Kidney tubule cell (primary cell): ENCODE results near the gene RASGRF2.

Experiments
- DNase-seq: peaks from one replicate; pipeline ENCODE4 v3.0.0-alpha.2; 2018; ENCODE audit warnings: low spot score

The RASGRF2 gene

GRCh38 chr5:81134566-81134965 lies 174.4 kb downstream of the RASGRF2 start:
- DNase-seq = no peak

DNA sequence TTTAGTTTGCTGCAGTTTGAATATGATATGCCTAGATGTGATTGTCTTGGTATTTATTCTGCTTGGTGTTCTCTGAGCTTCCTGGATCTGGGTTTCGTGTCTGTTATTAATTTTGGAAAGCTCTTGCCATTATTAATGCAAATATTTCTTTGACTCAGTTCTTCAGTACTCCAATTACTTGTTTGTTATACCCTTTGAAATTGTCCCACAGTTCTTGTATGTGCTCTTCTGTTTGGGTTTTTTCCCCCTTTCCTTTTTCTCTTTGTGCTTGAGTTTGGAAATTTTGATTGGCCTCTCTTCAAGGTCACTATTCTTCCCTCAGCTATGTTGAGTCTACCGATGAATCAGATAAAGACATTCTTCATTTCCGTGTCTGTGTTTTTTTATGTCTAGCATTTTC lies 176.4 kb downstream of the RASGRF2 start:
- DNase-seq = no peak

DNA sequence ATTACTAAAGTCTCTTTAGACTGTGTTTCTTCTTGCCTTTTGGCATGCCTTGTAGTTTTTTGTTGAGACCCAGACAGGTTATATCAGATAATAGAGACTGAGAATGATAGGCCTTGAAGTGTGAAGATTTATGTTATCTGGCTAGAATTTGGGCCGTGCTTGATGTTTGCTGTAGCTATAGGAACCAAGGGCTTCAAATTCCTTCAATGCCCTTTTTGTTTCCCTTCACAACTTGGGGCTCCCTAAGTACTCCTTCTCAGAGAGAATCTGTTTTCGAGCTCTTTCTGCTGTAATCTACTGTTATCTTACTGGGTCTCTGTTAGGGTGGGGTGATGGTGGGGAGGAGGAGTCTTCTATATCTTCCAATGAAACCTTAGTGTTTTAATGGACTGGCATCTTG lies 177.7 kb downstream of the RASGRF2 start:
- no peak for DNase-seq

DNA sequence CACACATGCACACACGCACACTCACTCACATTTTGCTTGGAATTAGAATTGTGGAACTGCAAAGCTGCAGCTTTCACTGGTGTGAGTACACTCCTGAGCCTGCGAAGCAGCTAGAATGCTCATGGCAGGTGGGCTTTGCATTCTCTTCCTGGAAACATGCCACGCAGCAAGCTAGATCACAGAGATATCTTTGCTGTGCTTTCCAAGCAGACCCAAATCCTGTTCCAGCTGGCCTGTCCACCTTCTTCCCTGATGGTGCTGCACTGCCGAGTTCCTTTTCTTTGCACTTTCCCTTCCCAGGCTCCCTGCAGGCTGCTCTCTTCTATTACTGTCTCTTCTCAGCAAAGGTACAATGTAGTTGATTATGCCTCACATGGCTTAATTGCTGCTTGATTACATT lies 180.3 kb downstream of the RASGRF2 start:
- no peak for DNase-seq

GRCh38 chr5:81140943-81141342 lies 180.8 kb downstream of the RASGRF2 start:
- no peak for DNase-seq

DNA sequence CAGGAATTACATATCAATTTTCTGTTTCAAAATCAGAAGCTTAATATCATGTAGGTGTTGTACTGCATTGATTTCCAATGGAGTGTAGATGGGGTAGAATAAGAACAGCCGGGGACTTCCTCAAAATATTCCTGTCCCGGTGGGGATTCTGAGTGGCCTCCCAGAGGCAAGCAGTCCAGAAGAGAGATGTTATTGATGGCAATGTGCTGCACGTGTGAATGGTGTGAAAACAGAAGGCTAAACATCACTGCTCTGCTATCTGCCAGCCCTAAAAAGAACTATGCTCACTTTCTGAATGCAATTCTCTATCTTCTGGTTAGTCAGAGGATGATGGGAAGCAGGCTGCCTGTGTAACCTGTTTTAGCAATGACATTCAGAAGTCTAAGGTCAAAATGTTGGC lies 181.9 kb downstream of the RASGRF2 start:
- no peak for DNase-seq

GRCh38 chr5:81145329-81145935 lies 185.3 kb downstream of the RASGRF2 start:
- no peak for DNase-seq

DNA sequence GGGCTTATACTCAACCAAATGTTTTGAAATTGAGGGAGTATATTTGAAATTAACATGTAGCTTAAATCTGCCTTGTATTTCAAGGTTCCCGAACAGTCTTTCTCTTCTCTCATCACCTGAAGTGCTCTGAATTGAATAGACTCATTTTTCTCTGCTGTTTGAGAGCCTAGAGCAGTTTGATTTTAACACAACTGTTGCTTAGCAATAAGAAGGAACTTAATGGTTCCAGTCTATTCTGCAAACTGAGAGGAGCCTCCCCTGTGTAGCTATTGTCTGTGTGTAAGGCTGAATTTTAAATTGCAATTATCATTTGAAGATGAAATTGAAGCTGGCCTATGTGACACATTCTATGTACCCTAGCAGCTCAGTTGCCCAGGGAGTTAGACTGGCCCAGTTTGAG lies 185.9 kb downstream of the RASGRF2 start:
- no peak for DNase-seq

DNA sequence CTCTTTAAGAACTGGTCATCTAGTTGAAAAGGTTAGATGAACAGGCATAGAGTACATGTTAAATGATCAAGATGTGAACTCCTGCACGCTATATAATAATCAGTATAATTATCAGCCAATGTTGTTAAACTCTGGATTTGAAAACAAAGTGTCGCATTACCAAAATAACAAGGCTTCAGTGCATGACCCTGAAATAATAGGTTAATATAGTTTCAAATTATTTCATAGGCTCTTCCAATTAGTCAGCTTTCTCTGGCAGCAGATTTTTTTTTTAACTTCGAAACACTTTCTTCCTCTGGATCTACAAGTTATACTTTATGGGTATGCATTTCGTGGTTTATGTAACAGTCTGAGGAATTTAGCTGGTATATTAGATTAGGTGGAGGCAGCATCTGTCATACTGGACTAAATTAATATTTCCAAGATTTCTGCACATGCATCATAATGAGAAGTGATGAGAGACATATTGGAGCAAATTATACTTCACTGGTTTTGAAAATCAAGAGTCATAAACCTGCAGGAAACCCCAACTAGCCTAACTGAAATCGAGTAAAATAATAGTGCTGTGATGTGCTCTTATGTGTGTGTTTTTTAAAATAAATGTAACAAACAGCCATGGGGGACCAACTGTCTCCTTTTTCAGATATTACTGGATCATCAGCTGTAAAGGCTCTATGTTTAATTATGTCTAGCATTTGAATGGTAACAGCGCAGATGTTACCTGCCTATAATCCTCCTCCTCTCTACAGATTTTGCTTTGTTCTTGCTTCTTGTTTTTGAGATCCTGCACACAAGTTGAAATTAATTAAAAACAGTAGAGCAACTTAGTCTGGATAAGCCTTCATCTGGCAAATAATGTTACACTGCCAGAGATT lies 187.1 kb downstream of the RASGRF2 start:
- no peak for DNase-seq

DNA sequence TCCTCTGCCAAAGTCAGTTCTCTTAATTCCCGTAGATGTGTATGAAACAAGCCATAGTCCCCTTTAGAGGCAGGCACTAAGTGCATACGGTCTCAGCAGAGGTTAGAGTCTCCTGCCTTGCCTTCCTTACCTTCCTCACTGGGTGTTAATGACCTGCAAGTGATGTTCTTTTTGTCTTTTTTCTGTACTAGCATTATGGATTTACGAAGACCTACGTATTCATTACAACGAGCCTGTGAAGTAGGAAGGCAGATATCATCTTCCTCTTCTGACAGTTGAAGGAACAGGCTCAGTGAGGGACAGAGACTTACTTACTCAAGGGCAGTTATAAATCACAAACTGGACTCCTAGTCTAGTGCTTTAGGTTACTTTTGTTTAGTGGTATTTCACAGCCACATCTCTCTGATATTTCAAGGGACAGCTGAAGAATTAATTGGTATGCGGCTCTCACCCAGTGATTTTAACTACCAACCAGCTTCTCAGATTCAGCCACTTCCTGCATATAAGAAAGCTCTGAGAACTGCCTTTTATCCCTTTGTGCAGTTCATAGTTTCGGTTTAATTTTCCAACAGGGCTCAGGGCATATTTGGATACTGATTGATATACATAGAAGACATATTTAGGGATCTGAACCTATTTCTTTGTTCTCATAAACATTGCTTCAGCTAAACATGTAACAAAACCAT lies 187.9 kb downstream of the RASGRF2 start:
- peak; percentile 4 for DNase-seq

DNA sequence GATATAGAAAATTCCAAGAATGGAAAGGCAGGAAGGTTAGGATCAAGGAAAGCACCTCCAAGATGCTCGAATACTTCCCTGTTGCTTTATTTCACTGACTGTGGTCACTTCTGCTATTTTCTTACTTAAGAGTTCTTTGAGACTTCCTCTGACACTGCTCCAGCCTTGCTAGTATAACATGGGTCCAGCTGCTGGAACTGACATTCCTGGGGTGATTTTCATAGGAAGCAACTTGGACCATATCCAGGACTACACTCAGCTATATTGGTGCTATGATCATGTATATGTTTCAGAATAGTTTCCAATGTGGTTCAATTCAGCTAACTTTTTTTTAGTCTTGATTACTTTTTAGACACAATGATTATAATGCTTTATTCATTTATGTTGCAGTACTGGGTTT lies 191.4 kb downstream of the RASGRF2 start:
- DNase-seq = peak; percentile 42

DNA sequence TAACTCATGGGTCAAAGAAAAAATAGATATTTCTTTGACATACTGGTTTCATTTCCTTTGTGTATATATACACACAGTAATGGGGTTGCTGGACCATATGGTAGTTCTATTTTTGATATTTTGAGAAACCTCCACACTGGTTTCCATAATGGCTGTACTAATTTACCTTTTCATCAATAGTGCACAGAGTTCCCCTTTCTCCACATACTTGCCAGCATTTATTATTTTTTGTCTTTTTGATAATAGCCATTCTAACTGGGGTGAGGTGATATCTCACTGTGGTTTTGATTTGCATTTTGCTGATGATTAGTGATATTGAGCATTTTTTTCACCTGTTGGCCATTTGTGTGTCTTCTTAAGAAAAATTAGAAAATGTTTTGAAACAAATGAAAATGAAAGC lies 194.6 kb downstream of the RASGRF2 start:
- no peak for DNase-seq

DNA sequence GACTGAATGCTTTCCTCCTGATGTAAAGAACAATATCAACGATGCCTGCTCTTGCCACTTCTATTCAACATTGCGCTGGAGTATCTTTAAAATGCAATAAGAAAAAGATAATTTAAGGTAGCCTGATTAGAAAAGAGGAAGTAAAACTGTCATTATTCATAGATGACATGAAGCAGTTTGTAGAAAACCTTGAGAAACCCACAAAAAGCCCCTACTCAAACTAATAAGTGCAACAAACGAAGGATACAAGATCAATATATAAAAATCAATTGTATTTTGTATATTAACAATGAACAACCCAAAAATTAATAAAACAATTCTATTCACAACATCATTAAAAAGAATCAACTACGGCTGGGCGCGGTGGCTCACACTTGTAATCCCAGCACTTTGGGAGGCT lies 196.6 kb downstream of the RASGRF2 start:
- DNase-seq = no peak

DNA sequence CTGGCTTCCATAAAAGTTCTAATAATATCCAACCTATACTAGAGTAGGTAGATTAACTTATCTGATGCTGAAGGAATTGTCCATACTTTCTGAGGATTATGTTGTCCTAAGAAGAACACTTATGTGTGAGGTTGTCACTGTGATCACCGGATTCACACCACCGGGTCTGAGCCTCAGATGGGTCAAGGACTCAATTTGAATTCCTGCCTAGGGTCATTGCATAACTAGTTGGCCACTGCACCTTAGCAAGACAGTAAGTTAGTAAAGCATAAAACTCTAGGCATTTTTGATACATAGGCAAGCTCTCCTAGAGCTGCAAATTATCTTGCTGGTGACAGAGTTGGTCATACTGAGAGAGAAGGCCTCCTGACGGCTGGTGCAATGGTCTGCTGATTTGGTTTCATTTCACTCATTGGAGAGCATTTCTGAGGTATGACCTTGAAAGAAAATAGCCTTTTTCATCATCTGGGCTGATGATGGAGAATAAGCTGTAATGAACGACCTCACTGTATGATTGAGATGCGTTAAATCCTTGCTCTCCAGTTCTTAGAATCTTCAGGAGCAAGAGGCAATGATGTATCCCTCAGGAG lies 200.9 kb downstream of the RASGRF2 start:
- DNase-seq = no peak

DNA sequence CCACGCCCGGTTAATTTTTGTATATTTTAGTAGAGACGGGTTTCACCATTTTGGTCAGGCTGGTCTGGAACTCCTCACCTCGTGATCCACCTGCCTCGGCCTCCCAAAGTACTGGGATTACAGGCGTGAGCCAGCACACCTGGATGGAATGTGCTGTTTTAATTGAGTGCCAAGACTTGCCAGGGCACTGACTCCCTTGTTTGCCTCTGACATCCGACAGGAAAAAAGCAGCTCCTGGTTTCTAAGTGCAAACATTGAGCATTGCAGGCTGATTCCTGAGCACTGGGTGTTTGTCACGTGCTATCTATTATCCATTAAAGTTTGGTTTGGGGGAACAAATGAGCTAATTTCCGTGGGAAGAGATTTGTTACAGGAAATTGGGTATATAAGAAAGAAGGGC lies 202.3 kb downstream of the RASGRF2 start:
- no peak for DNase-seq

DNA sequence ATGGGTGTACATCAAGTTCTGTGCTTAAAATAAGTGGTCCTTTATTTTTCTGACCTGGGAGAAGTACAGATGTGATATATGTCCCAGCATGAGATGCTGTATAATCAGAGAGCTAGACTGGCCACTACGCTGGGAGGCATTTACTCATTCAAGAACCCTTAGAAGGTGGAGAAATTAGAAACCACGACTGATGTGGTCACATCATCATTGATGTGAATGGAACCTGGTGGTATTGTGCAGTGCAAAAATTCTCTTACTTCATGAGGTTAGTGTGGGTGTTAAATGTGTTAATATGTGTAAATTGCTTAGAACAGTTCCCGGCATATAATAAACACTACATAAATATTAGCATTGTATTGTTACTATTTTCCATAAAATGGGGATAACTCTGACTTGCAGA lies 203.5 kb downstream of the RASGRF2 start:
- no peak for DNase-seq

GRCh38 chr5:81164476-81164875 lies 204.3 kb downstream of the RASGRF2 start:
- DNase-seq = no peak

DNA sequence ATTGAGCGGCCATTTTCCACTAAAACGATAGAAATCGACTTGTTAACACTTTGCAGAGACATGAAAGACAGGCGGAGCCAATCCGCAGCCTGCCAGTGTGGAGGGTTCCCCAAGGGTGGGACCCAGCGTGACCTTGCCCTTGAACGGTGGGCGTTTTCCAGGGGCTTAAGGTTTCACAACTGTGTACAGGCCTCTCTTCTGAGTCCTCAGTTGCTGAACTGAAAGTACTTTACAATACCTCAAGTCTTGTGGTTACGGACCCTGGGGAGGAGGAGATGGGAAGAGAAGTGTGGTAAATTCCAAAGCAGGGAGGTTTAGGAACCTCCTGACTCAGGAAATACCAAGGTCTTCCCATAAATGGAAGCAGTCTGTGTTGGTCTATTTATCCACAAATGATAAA lies 204.8 kb downstream of the RASGRF2 start:
- peak; percentile 44 for DNase-seq

DNA sequence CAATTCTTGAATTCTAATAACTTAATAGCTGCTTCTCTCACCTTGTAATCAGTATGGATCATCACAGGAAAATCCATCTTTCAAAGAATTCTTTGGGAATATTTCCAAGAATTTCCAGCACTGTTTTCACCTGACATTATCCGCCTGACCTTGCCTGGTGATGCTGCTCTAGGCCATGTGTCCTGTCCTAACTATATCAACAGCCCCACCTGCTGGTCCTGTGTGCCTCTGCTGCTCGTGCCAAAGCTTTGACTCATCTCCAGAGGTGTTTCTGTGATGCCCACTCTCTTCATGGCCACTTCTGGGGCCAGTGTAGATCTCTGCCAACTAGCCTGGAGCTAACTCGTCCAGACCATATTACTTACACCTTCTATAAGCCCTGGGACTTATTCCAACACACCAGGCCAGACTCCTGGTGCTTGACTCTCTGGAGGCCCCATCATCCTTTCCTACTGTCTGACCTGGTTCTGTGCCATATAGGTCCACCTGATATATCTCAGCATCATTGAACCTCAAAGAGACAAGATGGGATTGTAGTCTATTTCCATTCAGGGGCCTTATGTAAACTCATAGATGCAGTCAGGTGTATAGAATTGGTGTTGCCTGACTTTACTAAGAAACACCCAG lies 205.4 kb downstream of the RASGRF2 start:
- peak; percentile 81 for DNase-seq

DNA sequence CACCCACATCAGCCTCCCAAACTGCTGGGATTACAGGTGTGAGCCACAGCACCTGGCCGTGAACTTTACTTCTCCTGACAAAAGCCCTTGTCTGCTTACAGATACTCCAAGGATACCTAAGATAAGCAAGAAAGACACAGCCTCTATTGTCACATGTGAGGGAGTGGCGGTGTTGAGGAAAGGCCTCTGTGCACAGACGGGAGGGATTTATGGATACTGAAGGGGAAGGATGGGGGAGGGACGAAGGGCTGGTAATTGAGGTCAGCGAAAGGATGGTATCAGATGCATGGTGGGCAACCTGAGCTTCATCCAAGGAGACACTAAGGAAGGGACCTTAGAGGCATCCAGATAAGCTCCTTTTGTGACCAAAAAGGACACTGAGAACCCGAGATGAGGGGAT lies 206.3 kb downstream of the RASGRF2 start:
- no peak for DNase-seq

DNA sequence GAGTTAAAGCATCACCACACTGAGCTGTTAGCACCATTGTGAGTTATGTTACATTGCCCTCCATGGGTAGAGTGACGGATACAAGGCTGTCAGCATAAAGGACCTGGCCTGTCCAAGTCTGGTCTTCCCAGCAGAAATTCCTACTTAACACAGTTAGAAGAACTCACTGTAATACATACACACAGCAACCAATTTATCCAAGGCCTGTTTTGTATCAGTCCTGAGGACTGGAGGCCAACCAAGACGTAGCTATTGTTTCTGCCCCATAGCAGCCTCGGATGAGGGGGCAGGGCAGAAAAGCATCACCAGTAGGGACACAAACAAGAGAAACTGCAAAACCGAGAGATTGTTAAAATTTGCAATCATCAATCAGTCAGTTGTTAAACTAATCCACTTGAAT lies 206.9 kb downstream of the RASGRF2 start:
- DNase-seq = no peak

- no peak for DNase-seq
Measured at GRCh38 chr5:81167544-81167943, 207.4 kb downstream of the RASGRF2 start.
